Suppressor macrophage treated with lipopolysaccharide for 1 hour (primary cell): ENCODE data around the gene MFSD12.
A peak's percentile ranks its signal among the peaks of the same experiment; 100 is the strongest.
"Not testable (repeated sequence)": the region's sequence is repeated elsewhere in the genome, so short reads cannot be mapped to it uniquely, and the experiment has no call there.

Experiments
- DNase-seq, 3 donors: peaks; one replicate each; pipeline ENCODE4 v3.0.0-alpha.2; 2020 to 2022

The MFSD12 gene

DNA sequence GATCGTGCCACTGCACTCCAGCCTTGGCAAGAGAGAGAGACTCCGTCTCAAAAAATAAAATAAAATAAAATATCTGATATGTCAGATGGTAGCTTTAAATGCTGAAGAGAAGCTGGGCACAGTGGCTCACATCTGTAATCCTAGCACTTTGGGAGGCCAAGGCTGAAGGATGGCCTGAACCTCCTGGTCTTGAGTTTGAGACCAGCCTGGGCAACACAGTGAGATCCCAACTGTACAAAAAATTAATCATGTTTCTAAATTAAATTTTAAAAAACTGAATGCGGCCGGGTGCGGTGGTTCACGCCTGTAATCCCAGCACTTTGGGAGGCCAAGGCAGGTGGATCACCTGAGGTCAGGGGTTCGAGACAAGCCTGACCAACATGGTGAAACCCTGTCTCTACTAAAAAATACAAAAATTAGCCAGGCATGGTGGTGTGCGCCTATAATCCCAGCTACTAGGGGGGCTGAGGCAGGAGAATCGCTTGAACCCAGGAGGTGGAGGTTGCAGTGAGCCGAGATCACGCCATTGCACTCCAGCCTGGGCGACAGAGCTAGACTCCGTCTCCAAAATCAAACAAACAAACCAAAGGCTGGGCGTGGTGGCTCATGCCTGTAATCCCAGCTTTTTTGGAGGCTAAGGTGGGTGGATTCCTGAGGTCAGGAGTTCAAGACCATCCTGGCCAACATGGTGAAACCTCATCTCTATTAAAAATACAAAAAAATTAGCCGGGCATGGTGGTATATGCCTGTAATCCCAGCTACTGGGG, 26.8 kb upstream of the MFSD12 start:
- not testable (repeated sequence) for DNase-seq

DNA sequence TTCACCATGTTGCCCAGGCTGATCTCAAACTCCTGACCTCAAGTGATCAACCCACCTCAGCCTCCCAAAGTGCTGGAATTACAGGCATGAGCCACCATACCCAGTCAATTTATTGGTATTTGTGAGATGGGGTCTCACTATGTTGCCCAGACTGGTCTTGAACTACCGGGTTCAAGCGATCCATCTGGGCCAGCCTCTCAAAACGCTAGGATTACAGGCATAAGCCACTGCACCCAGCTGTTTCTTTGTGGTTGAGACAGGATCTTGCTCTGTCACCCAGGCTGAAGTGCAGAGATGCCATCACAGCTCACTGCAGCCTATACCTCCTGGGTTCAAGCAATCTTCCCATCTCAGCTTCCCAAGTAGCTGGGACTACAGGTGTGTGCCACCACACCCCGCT, 24.4 kb upstream of the MFSD12 start:
- DNase-seq, result not testable (repeated sequence)

DNA sequence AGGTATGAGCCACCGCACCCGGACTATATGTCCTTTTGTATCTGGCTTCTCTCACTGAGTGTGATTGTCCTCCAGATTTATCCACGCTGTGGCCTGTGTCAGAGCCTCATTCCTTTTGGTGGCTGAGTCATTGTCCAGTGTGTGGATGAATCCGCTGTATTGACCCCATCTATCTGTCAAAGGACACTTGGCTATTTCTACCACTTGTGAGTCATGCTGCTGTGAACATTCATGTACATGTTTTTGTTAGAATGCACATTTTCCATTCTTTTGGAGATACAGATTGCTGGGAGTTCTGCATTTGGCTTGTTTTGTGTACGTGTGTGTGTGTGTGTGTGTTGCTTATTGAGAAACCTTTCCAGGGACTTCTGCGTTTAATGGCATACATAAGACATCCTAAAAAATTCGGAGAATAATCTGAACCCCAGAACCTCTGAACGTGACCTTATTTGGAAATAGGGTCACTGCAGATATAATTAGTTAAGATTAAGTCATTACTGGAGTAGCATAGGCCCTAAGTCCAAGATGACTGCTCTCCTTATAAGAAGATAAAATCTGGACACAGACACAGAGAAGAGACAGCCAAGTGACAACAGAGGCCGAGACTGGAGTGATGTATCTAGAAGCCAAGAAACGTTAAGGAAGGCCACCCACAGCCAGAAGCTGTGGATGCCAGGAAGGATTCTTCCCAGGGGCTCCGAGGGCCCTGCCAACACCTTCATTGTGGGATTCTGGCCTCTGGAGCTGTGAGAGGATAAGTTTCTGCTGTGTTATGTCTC, 23.0 kb upstream of the MFSD12 start:
- peak; percentile 79 to 92 (median 91) for DNase-seq

- no peak for DNase-seq
Measured at GRCh38 chr19:3578390-3578789, 21.0 kb upstream of the MFSD12 start.

DNA sequence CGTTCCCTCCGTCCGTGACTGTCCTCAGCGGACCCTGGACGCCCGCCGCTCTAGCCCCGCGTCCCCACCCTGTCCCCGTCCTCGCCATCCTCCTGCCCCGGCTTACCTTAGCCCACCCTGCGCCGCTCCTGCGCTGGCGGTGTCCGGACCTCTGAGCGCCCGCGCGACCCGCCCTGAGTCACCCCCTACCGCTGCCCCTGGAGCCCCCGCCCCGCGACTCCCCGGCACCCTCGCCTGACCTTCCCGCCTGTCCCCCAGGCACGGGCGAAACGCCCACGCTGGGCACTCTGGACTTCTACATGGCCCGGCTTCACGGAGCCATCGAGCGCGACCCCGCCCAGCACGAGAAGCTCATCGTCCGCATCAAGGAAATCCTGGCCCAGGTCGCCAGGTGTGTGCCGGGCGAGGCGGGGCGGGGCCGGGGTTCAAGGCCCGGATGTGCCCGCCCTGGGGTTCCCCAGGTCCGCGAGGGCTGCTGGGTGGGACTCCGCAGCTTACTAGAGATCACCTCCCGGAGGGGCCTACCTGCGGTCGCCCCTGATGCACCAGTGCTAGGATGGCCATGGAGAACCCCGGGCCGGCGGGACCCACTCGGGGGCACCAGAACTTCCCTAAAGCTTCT, 20.4 kb upstream of the MFSD12 start:
- DNase-seq, result no peak

- DNase-seq, result peak in 2 of 3 donors; percentile 35 to 46
Measured at GRCh38 chr19:3576696-3577443, 19.5 kb upstream of the MFSD12 start.

DNA sequence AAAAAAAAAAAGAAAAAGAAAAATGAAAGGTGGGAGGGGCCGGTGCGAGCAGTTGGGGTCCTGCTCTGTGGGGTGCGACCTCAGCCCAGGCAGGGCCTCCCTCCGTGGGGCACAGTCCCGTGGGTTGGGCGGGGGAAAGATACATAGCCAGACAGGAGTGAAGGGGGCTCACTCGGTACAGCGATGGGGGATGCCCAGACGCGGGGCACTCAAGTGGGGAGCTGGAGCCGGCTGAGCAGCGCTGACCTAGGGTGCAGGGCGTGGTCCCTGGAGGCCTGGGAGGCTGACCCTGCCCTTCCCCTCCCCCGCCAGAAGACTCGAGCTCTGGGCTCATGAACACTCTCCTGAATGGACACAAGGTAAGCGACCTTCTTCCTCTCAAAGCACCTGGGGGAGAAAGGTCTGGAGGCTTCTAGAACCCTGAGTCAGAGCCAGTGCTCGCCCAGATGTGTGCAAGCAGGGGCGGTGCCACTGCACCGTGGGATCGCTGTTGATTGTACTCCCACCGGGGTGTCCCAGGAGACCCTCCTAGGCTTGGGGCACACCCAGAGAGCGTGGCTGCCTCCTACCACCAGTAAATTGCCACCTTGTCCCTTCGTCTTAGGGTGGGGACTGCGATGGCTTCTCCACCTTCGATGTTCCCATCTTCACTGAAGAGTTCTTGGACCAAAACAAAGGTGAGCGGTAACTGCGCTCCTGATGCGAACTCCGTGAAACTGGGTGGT, 18.7 kb upstream of the MFSD12 start:
- no peak for DNase-seq

GRCh38 chr19:3575260-3575741, 17.9 kb upstream of the MFSD12 start:
- no peak for DNase-seq

DNA sequence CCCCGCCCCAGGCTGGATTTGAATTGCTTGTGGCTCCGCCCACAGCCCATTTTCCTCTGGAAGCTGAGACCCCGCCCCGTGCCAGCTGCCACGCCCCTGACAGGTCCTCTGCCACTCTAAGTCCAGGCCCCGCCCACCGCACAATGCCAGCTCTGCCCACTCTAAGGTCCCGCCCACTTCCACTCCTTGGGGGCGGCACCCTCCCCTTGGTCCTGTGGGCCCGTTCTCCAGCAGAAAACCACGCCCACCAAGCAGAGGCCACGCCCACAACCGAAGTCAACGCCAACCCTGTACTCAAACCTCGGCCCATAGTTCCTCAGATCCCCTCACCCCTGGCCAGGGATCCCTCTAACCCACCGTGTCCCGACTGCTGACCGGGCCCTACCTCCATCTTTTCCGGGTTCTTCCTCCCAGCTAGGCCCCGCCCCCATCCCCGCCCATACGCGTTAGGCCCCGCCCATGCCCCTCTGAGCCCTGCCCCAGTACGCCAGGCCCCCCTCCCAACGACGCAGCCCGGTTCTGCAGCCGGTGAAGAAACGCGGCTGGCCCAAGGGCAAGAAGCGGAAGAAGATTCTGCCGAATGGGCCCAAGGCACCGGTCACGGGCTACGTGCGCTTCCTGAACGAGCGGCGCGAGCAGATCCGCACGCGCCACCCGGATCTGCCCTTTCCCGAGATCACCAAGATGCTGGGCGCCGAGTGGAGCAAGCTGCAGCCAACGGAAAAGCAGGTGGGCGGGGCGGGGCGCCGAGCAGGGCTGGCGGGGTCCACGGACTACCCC, 16.7 kb upstream of the MFSD12 start:
- DNase-seq, result peak; percentile 99 to 100 (median 100)

- DNase-seq, result peak in 2 of 3 donors; percentile 39 to 66
Measured at GRCh38 chr19:3573162-3573857, 15.9 kb upstream of the MFSD12 start.

DNA sequence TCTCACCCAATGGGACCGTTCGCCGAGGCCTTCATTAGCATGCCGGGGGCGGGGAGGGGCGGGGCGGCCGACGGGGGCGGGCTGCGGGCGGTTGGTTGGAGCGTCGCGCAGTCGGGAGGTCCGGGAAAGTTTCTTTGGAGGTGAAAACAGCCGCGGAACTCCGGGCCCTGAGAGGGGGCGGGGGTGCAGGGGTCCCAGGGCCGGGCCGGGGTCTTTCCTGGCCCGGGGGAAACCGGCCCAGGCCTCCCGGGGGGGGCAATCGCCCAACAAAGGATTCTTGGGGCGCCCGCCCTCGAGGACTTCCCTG, 15.4 kb upstream of the MFSD12 start, which contains the start of gene HMG20B:
HMG20B (plus strand) TSS at position 90 of the 307 bp plus-strand sequence. CDS start 366 bp downstream, outside the sequence.
- DNase-seq, result no peak

- DNase-seq, result peak; percentile 100
Measured at GRCh38 chr19:3572132-3572854, 14.9 kb upstream of the MFSD12 start.

DNA sequence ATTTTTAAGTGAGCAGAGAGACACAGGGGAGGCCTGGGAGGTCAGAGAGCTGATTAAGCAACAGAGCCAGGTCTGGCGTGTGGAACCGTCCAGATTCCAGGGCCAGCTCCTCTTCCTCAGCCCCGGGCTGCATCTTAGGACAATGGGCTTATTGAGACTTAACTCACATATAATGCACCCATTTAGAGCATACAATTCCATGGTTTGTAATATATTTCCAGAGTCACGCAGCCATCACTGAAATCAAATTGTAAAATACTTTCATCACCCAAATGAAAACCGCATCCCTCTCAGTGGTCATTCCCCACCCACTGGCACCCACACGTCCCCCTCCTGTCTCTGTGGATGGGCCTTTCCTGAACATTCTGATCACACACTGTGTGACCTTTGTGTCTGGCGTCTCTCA, 13.2 kb upstream of the MFSD12 start:
- DNase-seq, result peak; percentile 72 to 80 (median 76)

GRCh38 chr19:3570042-3570441, 12.7 kb upstream of the MFSD12 start:
- not testable (repeated sequence) for DNase-seq

GRCh38 chr19:3565139-3565538, 7.8 kb upstream of the MFSD12 start:
- DNase-seq, result peak in 2 of 3 donors; percentile 48 to 49

DNA sequence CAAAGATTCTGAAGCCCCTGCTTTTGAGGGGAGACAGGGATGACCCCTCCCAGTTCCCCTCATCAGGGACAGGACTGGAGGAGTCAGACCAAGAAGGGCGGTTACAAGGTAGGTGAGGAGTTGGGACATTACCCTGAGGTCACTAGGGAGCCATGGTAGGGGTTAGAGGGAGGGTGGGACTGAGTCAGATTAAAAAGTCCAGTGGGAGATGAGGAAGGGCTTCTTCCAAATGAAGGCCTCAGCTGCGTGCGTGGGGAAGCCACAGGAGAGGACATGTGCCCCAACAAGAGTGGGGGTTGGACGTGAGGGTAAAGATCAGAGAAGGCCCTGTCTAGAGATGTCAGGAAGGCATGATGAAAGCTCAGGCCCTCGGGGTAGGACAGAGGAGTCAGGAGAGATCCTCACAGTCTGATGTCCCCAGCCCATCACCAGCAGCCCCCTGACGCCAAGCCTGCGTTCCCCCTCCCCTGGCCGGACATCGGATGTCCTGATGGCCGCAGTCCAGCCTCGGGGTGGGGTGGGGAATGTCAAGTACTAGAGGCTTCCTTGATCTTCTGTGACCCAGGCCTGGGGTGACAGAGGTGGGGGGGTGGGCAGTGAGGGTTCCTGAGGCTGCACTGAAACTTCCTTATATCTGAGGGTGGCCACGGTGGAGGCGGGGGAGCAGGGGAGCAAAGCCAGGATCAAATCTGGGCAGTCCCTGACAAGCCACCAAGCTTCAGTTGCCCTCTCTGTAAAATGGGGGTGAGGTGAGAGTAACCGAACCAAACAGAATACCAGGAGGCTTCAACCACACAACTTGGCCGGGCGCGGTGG, 6.5 kb upstream of the MFSD12 start:
- DNase-seq, result peak; percentile 69 to 76 (median 74)

DNA sequence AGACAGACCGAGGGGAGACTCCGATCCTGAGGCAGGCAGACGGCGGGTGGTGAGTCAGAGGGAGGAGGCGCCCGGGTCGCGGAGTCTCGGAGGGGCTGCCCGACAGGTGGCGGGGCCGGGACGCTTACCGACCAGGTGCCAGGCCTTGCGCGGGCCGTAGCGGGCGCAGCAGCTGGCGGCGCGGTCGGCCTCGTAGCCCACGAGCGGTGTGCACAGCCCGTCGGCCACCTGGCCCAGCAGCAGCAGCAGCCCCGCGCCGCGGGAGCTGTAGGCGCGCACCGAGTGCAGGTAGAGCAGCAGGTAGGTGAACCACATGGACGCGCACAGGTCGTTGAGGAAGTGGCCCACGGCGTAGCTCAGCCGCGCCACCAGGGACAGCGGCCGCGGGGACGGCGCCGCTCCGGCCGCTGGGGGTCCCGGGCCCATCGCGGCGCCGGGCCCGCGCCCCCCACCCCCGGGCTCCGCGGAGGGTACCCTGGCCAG, 367 bp downstream of the MFSD12 start:
- peak; percentile 67 to 78 (median 72) for DNase-seq

DNA sequence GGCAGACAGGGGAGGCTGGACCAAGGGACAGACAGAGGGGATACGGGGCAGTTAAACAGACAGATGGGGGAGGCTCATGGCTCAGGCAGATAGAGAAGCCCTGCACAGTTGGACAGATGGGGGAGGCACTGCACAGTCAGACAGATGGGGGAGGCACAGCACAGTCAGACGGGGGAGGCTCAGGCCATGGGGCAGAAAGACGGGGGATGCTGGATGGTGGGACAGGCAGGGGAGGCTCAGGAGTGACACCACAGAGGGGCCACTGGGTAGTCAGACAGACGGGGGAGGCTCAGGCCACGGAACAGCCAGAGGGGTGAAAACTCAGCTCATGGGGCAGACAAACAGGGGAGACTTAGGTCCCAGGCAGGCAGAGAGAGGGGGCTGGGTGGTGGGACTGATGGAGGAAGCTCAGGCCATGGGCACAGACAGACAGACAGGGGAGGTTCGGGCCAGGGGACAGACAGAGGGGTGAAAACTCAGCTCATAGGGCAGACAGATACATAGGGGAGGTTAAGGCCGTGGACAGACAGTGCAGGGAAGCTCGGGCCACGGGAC, 886 bp downstream of the MFSD12 start:
- DNase-seq, result no peak
